ENCODE data around the gene SARNP. TPM values are rescaled to one million over a fixed set of nuclear protein-coding genes. Genes with fewer than 3 reads are reported as not detected.
"Not testable (repeated sequence)": the region's sequence is repeated elsewhere in the genome, so short reads cannot be mapped to it uniquely, and the experiment has no call there.

SARNP gene
- total RNA-seq, 1 donor from 2014 or later: 75.1 TPM

GRCh38 chr12:55847033-55847432 lies 29.5 kb upstream of the SARNP start:
- no peak overlapping the region for H3K4me3 Mint-ChIP-seq
- no peak for DNase-seq (ENCODE audit: low spot score)
- no peaks in the 10 kb centered on the region for H3K36me3 Mint-ChIP-seq (ENCODE audit: low read depth)
- intact Hi-C loops (cut with micrococcal nuclease): no loop called here
- H3K27me3 Mint-ChIP-seq (ENCODE audit: insufficient read depth): peaks cover 19% of the 10 kb centered on the region
- peaks cover 7% of the 10 kb centered on the region for H3K4me1 Mint-ChIP-seq (ENCODE audit: low read depth)
- no peaks in the 10 kb centered on the region for H3K9me3 Mint-ChIP-seq
- peak overlapping the region; percentile 2 for H3K27ac Mint-ChIP-seq

DNA sequence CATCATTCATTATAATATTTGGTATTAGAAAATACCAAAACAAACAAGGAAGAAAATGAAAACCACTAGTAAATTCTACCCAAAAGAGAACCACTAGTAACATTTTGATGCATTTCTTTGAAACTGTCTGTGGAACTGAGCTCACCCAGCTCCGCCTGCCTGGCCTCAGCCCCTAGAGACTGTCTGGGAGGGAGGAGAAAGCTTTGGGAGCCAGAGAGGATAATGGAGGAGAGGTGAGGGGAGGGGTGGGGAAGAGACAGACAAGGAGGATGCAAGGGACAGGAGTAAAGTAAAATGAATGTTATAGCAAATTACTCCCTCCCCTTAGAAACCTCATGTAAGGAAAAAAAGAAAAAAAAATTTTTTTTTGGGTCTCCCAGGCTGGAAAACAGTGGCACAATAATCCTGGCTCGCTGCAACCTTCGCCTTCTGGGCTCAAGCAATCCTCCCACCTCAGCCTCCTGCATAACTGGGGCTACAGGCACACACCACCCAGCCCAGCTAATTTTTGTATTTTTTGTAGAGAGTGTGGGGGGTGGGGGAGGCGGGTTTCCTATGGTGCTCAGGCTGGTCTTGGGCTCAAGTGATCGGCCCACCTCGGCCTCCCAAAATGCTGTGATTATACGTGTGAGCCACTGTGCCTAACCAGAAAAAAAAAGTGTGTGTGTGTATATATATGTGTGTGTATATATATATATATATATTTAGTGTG lies 28.4 kb upstream of the SARNP start:
- H3K4me3 Mint-ChIP-seq: no peak overlapping the region
- no peaks in the 10 kb centered on the region for H3K9me3 Mint-ChIP-seq
- peaks cover 11% of the 10 kb centered on the region for H3K27me3 Mint-ChIP-seq (ENCODE audit: insufficient read depth)
- H3K36me3 Mint-ChIP-seq (ENCODE audit: low read depth): no peaks in the 10 kb centered on the region
- no peak for DNase-seq (ENCODE audit: low spot score)
- H3K27ac Mint-ChIP-seq: no peak overlapping the region
- intact Hi-C loops (cut with micrococcal nuclease): no loop called here
- H3K4me1 Mint-ChIP-seq (ENCODE audit: low read depth): peaks cover 7% of the 10 kb centered on the region

DNA sequence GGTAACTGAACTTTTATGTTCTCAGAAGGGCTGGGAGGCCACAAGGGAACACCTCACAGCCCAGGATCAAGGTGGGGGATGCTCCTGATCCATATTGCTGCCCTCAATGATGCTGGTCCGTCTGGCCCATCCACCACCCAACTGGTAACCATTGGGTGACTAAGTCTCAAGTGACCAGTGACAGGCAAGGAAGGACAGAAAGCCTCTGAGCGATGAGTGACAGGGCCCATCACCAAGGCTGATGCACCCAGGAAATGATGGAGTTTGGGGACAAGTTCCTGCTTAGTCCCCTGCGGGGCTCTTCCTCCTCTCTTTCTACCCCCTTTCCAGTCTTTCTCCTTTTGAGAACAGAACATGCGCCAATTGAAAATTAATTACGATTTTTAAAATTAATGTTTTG lies 27.8 kb upstream of the SARNP start:
- no peak overlapping the region for H3K27ac Mint-ChIP-seq
- H3K9me3 Mint-ChIP-seq: no peaks in the 10 kb centered on the region
- no peak for DNase-seq (ENCODE audit: low spot score)
- intact Hi-C loops (cut with micrococcal nuclease): no loop called here
- no peak overlapping the region for H3K4me3 Mint-ChIP-seq
- H3K4me1 Mint-ChIP-seq (ENCODE audit: low read depth): peaks cover 7% of the 10 kb centered on the region
- no peaks in the 10 kb centered on the region for H3K36me3 Mint-ChIP-seq (ENCODE audit: low read depth)
- peaks cover 9% of the 10 kb centered on the region for H3K27me3 Mint-ChIP-seq (ENCODE audit: insufficient read depth)

DNA sequence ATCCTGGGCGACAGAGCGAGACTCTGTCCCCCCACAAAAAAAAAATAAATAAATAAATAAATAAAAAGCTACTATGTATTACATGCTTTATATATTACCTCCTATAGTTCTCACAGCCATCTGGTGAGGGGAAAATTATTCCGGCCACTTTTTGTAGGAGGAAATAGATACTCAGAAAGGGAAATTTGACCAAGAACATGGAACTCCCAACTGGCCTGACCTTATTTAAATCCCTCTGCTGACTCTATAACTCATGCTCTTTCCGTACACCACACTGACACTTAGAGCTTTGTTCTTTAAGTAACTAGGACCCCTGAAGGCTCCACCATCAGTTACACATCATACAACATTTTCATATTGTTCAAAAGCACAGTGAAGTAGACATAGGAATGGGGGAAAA lies 27.4 kb upstream of the SARNP start:
- no peak overlapping the region for H3K27ac Mint-ChIP-seq
- intact Hi-C loops (cut with micrococcal nuclease): no loop called here
- H3K36me3 Mint-ChIP-seq (ENCODE audit: low read depth): no peaks in the 10 kb centered on the region
- no peaks in the 10 kb centered on the region for H3K9me3 Mint-ChIP-seq
- peaks cover 7% of the 10 kb centered on the region for H3K4me1 Mint-ChIP-seq (ENCODE audit: low read depth)
- no peak overlapping the region for H3K4me3 Mint-ChIP-seq
- H3K27me3 Mint-ChIP-seq (ENCODE audit: insufficient read depth): peaks cover 9% of the 10 kb centered on the region
- DNase-seq (ENCODE audit: low spot score): no peak

- no peak for DNase-seq (ENCODE audit: low spot score)
- Mint-ChIP-seq H3K4me3 (no peak overlapping the region), H3K27me3 (ENCODE audit: insufficient read depth) (peaks cover 4% of the 10 kb centered on the region), H3K4me1 (ENCODE audit: low read depth) (peaks cover 7% of the 10 kb centered on the region), H3K36me3 (ENCODE audit: low read depth) (no peaks in the 10 kb centered on the region), H3K27ac (no peak overlapping the region), H3K9me3 (no peaks in the 10 kb centered on the region)
- intact Hi-C loops (cut with micrococcal nuclease): no loop called here
These were observed 25.9 kb upstream of the SARNP start for GRCh38 chr12:55843431-55843830.

DNA sequence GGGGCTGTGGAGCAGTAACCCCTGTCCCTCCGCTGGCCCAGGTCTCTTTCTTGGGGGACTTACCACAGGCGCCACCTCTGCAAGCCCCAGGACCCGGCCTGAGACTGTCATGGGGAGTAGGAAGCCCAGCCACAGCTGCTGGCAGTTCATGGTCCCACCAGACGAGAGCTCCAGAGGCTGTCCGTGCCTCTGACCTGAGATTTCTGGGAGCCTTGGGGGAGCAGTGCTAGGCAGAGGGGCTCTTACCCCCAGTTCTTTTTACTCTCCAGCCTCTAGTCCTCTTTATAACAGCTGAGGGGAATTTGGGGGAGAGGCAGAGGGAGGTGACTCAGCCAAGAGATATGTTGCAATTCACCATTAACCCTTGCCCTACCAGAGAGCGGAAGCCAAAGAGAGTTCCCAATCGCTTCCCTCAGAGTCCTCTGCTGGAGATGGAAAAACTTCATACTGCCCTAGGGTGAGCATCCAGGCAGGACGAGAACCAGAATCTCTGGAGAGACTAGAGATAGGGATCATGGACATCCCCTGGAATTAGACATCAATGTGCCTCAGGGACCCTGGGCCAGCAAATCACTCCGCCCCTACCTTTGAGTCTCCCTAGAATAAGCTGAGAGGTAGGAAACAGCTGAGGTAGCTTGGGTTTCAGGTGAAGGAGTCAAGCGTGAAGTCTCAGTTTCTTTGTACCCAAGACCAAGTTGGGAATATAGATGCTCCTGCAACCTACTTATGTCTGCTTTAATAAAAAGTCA lies 25.3 kb upstream of the SARNP start, which contains the start of gene MMP19:
TSS of gene MMP19 (minus strand) at position 256 of the 749 bp plus-strand sequence. CDS start at position 150, 106 bp downstream.
- Mint-ChIP-seq H3K4me3 (no peak within 1 kb of the TSS), H3K9me3 (no peaks in the 10 kb centered on the region), H3K27me3 (ENCODE audit: insufficient read depth) (peaks cover 4% of the 10 kb centered on the region), H3K4me1 (ENCODE audit: low read depth) (peaks cover 7% of the 10 kb centered on the region), H3K36me3 (ENCODE audit: low read depth) (no peaks in the 10 kb centered on the region), H3K27ac (no peak within 1 kb of the TSS)
- DNase-seq (ENCODE audit: low spot score): no peak
- intact Hi-C loops (cut with micrococcal nuclease): no loop called here

DNA sequence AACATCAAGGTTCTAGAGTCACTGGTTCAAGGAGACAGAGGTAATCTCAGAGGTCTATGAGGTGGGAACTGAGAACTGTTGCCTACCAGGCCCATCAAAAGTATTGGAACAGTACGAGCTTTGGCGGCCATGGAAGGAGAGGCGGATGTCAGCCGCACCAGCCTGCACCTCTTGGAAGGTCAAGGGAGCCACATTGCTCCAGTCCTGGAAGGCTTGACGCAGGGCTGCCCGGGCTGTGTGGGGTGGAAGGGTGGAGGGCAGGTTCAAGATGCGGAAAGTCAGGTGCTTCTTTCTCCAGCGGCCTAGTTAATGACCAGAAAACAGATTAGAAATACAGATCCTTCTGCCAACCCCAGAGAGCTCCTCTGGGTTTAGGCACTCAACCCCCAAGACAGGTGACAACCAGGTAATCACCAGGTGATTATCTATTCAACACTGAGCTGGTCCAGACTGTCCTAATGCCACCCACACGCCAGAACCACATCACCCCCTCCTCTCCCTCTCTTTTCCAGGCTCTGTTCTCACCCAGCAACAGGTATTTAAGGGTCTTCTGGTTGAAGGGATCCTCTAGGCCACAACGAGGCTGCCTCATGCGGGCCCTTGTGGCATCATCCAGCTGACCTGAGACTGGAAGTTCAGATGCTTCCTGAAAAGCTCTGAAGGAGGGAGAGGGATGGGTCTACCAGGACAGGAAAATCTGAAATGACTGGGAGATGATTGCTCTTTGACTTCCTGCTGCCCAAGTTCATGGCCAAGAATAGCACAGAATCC lies 23.2 kb upstream of the SARNP start:
- Mint-ChIP-seq H3K27me3 (ENCODE audit: insufficient read depth) (peaks cover 2% of the 10 kb centered on the region), H3K4me3 (no peak overlapping the region), H3K36me3 (ENCODE audit: low read depth) (no peaks in the 10 kb centered on the region), H3K9me3 (no peaks in the 10 kb centered on the region), H3K4me1 (ENCODE audit: low read depth) (no peaks in the 10 kb centered on the region), H3K27ac (no peak overlapping the region)
- intact Hi-C loops (cut with micrococcal nuclease): no loop called here
- no peak for DNase-seq (ENCODE audit: low spot score)

DNA sequence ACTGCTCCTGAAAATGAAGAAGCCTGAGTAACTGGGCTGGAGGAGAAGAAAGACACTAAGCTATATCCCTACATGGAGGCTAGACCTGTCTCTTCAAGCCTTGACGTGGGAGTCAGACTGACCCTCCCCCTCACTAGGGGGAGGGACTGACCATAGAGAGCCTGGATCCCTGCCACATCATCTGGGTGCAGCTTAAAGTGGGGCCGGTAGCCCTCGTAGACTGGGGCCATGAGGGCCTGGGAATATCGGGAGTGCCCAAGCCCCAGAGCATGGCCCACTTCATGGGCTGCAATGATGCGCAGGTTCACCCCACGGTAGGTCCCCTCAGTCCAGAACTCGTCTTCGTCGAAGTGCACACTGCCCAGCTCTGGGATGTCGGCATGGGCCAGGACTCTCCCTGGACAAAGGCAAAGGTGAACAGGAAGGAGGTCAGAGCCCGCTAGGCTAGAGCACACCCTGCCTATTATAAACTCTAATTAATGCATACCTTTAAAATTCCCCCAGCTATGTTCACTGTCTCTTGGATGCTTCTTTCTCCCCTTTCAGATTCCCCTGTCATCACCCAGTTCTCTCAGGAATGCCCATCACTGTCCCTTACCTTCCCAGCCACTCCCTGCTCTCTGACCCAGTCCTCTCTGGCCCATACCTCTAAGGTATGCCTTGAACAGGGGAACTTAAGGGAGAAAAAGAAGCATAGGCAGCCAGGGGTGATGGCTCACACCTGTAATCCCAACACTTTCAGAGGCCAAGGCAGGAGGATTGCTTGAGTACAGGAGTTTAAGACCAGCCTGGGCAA lies 22.0 kb upstream of the SARNP start:
- Mint-ChIP-seq H3K27me3 (ENCODE audit: insufficient read depth) (peaks cover 2% of the 10 kb centered on the region), H3K36me3 (ENCODE audit: low read depth) (no peaks in the 10 kb centered on the region), H3K4me1 (ENCODE audit: low read depth) (no peaks in the 10 kb centered on the region), H3K27ac (no peak overlapping the region), H3K9me3 (no peaks in the 10 kb centered on the region), H3K4me3 (no peak overlapping the region)
- DNase-seq (ENCODE audit: low spot score): no peak
- intact Hi-C loops (cut with micrococcal nuclease): no loop called here

DNA sequence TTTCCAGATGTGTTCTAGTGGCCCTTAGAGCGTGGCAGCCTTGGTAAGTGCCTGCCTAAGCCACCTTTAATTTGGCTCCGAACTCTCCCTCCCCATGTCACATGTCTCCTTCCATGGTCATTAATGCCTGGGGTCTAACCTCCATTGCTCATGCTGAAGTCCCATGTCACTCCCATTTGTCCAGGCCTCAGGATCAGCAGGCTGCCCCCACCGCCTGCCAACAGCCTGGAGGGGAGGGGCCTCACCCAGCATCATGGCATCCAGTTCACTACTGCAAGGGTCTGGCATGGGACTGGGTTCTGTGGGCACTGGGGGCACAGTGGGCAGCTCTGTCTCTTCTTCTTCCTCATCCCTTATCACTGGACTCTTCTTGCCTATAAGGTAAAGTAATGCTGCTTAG lies 20.8 kb upstream of the SARNP start:
- Mint-ChIP-seq H3K4me3 (no peak overlapping the region), H3K36me3 (ENCODE audit: low read depth) (peaks cover 2% of the 10 kb centered on the region), H3K4me1 (ENCODE audit: low read depth) (no peaks in the 10 kb centered on the region), H3K9me3 (no peaks in the 10 kb centered on the region), H3K27me3 (ENCODE audit: insufficient read depth) (peaks cover 2% of the 10 kb centered on the region), H3K27ac (no peak overlapping the region)
- intact Hi-C loops (cut with micrococcal nuclease): no loop called here
- no peak for DNase-seq (ENCODE audit: low spot score)

GRCh38 chr12:55834400-55834799 lies 16.9 kb upstream of the SARNP start:
- H3K27ac Mint-ChIP-seq; intact Hi-C loops (cut with micrococcal nuclease); DNase-seq (ENCODE audit: low spot score); H3K4me3 Mint-ChIP-seq; H3K9me3 Mint-ChIP-seq; H3K36me3 Mint-ChIP-seq (ENCODE audit: low read depth); H3K27me3 Mint-ChIP-seq (ENCODE audit: insufficient read depth): not testable (repeated sequence)
- H3K4me1 Mint-ChIP-seq (ENCODE audit: low read depth): peaks cover 11% of the 10 kb centered on the region

DNA sequence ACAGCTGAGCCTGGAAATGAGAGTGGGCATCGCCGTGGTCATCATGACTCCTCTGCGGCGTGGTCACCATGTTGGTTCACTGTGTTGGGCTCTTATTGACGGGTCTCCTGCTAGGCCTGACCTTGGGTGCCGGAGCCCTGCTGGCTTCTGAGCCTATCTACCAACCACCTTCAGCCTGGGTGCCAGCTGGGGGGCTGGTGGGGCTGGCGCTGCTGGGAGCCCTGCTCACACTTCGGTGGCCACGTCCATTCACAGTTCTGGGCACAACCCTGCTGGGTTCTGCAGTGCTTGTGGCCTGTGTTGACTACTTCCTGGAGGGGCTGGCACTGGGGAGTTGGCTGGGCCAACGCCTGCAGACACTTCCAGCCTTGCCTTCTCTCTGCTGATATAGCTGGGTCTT lies 15.5 kb upstream of the SARNP start:
- Mint-ChIP-seq H3K36me3 (ENCODE audit: low read depth) (peaks cover 8% of the 10 kb centered on the region), H3K27ac (no peak overlapping the region), H3K4me1 (ENCODE audit: low read depth) (peaks cover 19% of the 10 kb centered on the region), H3K27me3 (ENCODE audit: insufficient read depth) (no peaks in the 10 kb centered on the region), H3K9me3 (no peaks in the 10 kb centered on the region), H3K4me3 (no peak overlapping the region)
- no peak for DNase-seq (ENCODE audit: low spot score)
- intact Hi-C loops (cut with micrococcal nuclease): no loop called here

DNA sequence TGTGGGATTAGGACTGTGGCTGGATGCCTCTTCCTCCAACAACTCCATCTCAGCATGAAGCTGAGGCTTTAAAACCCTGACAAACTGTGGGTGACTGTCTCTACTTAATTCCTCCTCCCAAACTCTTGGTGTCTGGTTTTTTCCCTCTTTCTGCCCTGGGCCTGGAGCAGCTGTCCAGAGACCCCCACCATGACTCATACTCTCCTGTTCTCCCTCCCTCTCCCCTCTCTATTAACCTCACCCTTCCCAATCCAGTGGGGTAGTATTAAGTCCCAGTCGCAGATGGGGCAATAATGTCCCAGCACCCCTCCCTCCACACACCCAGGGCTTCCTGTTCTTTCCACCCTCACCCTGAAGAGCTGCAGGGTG lies 13.9 kb upstream of the SARNP start:
- Mint-ChIP-seq H3K4me3 (peak overlapping the region; percentile 98), H3K36me3 (ENCODE audit: low read depth) (peaks cover 18% of the 10 kb centered on the region), H3K9me3 (no peaks in the 10 kb centered on the region), H3K4me1 (ENCODE audit: low read depth) (peaks cover 29% of the 10 kb centered on the region), H3K27me3 (ENCODE audit: insufficient read depth) (no peaks in the 10 kb centered on the region), H3K27ac (no peak overlapping the region)
- intact Hi-C loops (cut with micrococcal nuclease): no loop called here
- no peak for DNase-seq (ENCODE audit: low spot score)

All from activated T-helper 1 cell treated with anti-CD3 and anti-CD28 coated beads, Interleukin-12 subunit alpha, Interleukin-12 subunit beta, Interleukin-2, Interleukin-4 antibody, amounts not matched to agents 30 ng/mL and 10 ng/mL and 1 ng/mL, durations not matched to agents 14 hours and 24 hours and 36 hours (primary cell).